GM23338 (cell line): Measurements from ENCODE around the gene DENR. TPM values are rescaled to one million over a fixed set of nuclear protein-coding genes. Genes with fewer than 3 reads are reported as not detected.
"Not testable (repeated sequence)": the region's sequence is repeated elsewhere in the genome, so short reads cannot be mapped to it uniquely, and the experiment has no call there.

Source experiments
- ATAC-seq: fragments of 200-7000 bp; cut with Tn5 transposase; 3 replicates; pipeline ENCODE4 v1.9.1; 2020
- DNase-seq: peaks from one replicate; pipeline ENCODE4 v3.0.0-alpha.2; 2015; ENCODE audit warnings: low spot score
- H2AFZ ChIP-seq: fragments of 200-600 bp; sonication (generic); 2 replicates; pipeline ENCODE4 v1.8.0; 2016; ENCODE audit warnings: antibody characterized with exemption, mild to moderate bottlenecking, moderate library complexity
- H3F3A ChIP-seq: fragments of 200-600 bp; sonication (generic); replicated peaks from 2 replicates; pipeline ENCODE4 v1.8.0; 2017; ENCODE audit warnings: antibody characterized with exemption, mixed run types, low read depth
- H3K27ac ChIP-seq: fragments of 200-600 bp; sonication (generic); 2 replicates; pipeline ENCODE4 v1.6.1; 2016; ENCODE audit warnings: low read depth
- H3K27me3 ChIP-seq: fragments of 200-600 bp; sonication (generic); 2 replicates; pipeline ENCODE4 v1.8.0; 2016; ENCODE audit warnings: mild to moderate bottlenecking, mixed run types, moderate library complexity; ENCODE audit not compliant: insufficient read depth
- H3K36me3 ChIP-seq: fragments of 200-600 bp; sonication (generic); 2 replicates; pipeline ENCODE4 v1.8.0; 2016; ENCODE audit warnings: mild to moderate bottlenecking; ENCODE audit not compliant: insufficient read depth
- H3K4me1 ChIP-seq: fragments of 200-600 bp; sonication (generic); 2 replicates; pipeline ENCODE4 v1.8.0; 2016; ENCODE audit warnings: mild to moderate bottlenecking, moderate library complexity; ENCODE audit not compliant: insufficient read depth
- H3K4me2 ChIP-seq: fragments of 200-600 bp; sonication (generic); 2 replicates; pipeline ENCODE4 v1.7.1; 2017; ENCODE audit warnings: mixed run types
- H3K4me3 ChIP-seq: fragments of 200-600 bp; sonication (generic); 2 replicates; pipeline ENCODE4 v1.6.1; 2016; ENCODE audit warnings: mixed run types
- H3K79me2 ChIP-seq: fragments of 200-600 bp; sonication (generic); replicated peaks from 2 replicates; pipeline ENCODE4 v1.8.0; 2017; ENCODE audit warnings: mild to moderate bottlenecking; ENCODE audit not compliant: insufficient read depth
- H3K9me2 ChIP-seq: fragments of 200-600 bp; sonication (generic); 2 replicates; pipeline ENCODE4 v1.8.0; 2017; ENCODE audit not compliant: insufficient read depth
- H4K20me1 ChIP-seq: fragments of 200-600 bp; sonication (generic); replicated peaks from 2 replicates; pipeline ENCODE4 v1.8.0; 2017; ENCODE audit warnings: mild to moderate bottlenecking; ENCODE audit not compliant: insufficient read depth
- H3K27ac Mint-ChIP-seq: 2 replicates; pipeline ENCODE4 v1.8.0; 2020; ENCODE audit warnings: inconsistent platforms, mild to moderate bottlenecking, moderate library complexity, mixed read lengths
- H3K27me3 Mint-ChIP-seq: 3 replicates; pipeline ENCODE4 v1.8.0; 2022; ENCODE audit warnings: low read depth, mild to moderate bottlenecking, moderate library complexity, mixed read lengths, inconsistent platforms; ENCODE audit not compliant: insufficient read depth, poor library complexity
- H3K36me3 Mint-ChIP-seq: 3 replicates; pipeline ENCODE4 v1.8.0; 2021; ENCODE audit warnings: low read depth, mild to moderate bottlenecking, inconsistent platforms, moderate library complexity, mixed read lengths
- H3K4me1 Mint-ChIP-seq: 3 replicates; pipeline ENCODE4 v1.8.0; 2020; ENCODE audit warnings: mild to moderate bottlenecking, inconsistent platforms, mixed read lengths
- H3K4me3 Mint-ChIP-seq: 3 replicates; pipeline ENCODE4 v1.8.0; 2021; ENCODE audit warnings: moderate library complexity, mild to moderate bottlenecking, inconsistent platforms, mixed read lengths
- H3K9me3 Mint-ChIP-seq: 3 replicates; pipeline ENCODE4 v1.8.0; 2020; ENCODE audit warnings: moderate library complexity, mild to moderate bottlenecking, inconsistent platforms, mixed read lengths
- polyA plus RNA-seq: library from polyadenylated mRNA; unstranded; fragments of >200 nt; fragmentation: Nextera tagmentation; extraction: Ambion mirVana; gene quantifications from 2 replicates; pipeline ENCODE4 v1.2.1, GENCODE V29; 2016
- total RNA-seq: library from RNA; depleted of rRNA; stranded (reverse); fragments of >200 nt; shearing (Covaris generic); gene quantifications from 2 replicates; pipeline ENCODE4 v1.2.3, GENCODE V29; 2014

The DENR gene
- total and polyA plus RNA-seq, 2 experiments from 2014 or later: 55.2 to 130 TPM

DNA sequence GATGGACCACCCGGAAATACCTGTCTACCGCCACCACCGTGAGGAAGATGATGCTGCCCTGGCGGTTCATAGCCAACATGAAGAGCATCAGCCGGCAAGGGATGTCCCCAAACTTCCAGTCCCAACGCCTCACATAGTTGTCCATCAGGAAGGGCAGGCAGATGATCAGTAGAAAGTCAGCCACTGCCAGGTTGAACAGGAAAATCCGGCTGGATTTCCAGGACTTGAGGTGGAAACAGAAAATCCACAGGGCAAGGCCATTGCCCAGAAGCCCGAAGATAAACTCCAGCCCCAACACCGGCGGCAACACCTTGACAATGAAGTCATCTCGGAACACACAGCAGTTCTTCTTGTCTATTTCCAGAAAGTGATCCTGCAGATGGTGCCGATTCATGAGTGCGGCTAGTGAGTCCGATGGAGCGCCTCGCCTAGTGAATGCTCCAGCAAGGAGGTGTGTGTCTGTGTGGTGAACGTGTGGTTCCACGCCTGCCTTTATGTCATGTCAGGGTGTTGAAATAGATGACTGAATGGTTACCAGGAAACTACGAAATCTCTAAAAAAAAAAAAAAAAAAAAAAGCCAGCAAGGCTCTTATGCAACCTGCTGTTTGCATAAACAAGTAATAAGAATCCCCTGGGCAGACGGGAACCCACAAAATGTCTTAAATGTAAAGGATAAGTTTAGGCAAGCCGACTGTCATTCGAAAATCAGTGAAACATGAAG lies 49.6 kb upstream of the DENR start, which contains the start of gene HCAR2:
TSS of gene HCAR2 (minus strand) at position 468 of the 722 bp plus-strand sequence. CDS start at position 394, 74 bp downstream.
- not testable (repeated sequence) for H3K27me3 Mint-ChIP-seq, H3K4me1 ChIP-seq, H3F3A ChIP-seq, H3K9me2 ChIP-seq, H3K4me1 Mint-ChIP-seq, H3K36me3 Mint-ChIP-seq, H3K79me2 ChIP-seq, H3K36me3 ChIP-seq, H3K27ac ChIP-seq, ATAC-seq, H2AFZ ChIP-seq, H3K9me3 Mint-ChIP-seq, H3K27ac Mint-ChIP-seq, H3K27me3 ChIP-seq, H4K20me1 ChIP-seq, H3K4me3 Mint-ChIP-seq, H3K4me2 ChIP-seq, H3K4me3 ChIP-seq, DNase-seq

DNA sequence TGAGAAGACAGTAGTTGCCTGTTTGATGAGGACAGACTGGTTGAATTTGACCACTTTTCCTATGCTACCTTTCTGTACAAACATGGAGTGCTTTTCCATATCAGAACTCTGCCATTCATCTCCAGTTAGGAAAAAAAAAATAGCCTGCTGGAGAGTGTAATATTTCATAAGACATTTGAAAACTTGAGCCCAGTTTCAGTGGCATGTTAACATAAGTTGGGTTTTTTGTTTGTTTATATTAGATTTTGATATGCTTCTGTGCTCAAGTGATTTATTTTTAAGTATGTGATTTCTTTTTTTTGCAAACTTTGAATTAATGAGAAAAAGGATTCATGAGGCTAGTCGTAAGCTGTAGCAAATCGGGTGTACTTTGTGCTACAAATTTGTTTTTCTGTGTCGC lies 48.8 kb upstream of the DENR start:
- not testable (repeated sequence) for H3K27me3 ChIP-seq, H3K79me2 ChIP-seq, H3K9me2 ChIP-seq, H3K9me3 Mint-ChIP-seq, H3K4me3 Mint-ChIP-seq, H3K4me1 ChIP-seq, H4K20me1 ChIP-seq, H3K27ac Mint-ChIP-seq, DNase-seq, H3K36me3 Mint-ChIP-seq, ATAC-seq, H3K4me3 ChIP-seq, H3K27me3 Mint-ChIP-seq, H3K4me1 Mint-ChIP-seq, H3K4me2 ChIP-seq, H3K27ac ChIP-seq, H2AFZ ChIP-seq, H3F3A ChIP-seq, H3K36me3 ChIP-seq

GRCh38 chr12:122709287-122709686 lies 43.3 kb upstream of the DENR start:
- not testable (repeated sequence) for H3K27me3 Mint-ChIP-seq, H3K36me3 Mint-ChIP-seq, ATAC-seq, H3K36me3 ChIP-seq, H3K4me1 Mint-ChIP-seq, H3K4me2 ChIP-seq, H3K4me3 ChIP-seq, H3K9me2 ChIP-seq, H3K27ac Mint-ChIP-seq, DNase-seq, H3K27ac ChIP-seq, H4K20me1 ChIP-seq, H3K4me1 ChIP-seq, H3K79me2 ChIP-seq, H3K4me3 Mint-ChIP-seq, H3K9me3 Mint-ChIP-seq, H2AFZ ChIP-seq, H3K27me3 ChIP-seq, H3F3A ChIP-seq

DNA sequence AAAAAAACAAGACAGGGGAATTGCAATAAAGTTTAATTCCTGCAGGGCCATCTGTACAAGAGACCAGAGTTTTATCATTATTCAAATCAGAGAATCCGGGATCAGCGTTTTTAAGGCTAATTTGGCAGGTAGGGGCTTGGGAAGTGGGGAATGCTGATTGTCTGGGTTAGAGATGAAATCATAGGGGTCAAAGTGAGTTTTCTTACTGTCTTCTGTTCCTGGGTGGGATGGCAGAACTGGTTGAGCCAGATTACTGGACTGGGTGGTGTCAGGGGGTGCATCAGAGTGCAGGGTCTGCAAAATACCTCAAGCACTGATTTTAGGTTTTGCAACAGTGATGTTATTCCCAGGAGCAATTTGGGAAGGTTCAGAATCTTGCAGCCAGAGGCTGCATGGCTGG lies 42.3 kb upstream of the DENR start:
- H3K4me2 ChIP-seq, H3K36me3 Mint-ChIP-seq, H3K4me1 Mint-ChIP-seq, DNase-seq, ATAC-seq, H3F3A ChIP-seq, H3K36me3 ChIP-seq, H2AFZ ChIP-seq, H3K4me3 ChIP-seq, H3K4me3 Mint-ChIP-seq, H3K9me3 Mint-ChIP-seq, H3K27ac ChIP-seq, H3K9me2 ChIP-seq, H3K27ac Mint-ChIP-seq, H4K20me1 ChIP-seq, H3K4me1 ChIP-seq, H3K27me3 Mint-ChIP-seq, H3K79me2 ChIP-seq, H3K27me3 ChIP-seq: not testable (repeated sequence)

DNA sequence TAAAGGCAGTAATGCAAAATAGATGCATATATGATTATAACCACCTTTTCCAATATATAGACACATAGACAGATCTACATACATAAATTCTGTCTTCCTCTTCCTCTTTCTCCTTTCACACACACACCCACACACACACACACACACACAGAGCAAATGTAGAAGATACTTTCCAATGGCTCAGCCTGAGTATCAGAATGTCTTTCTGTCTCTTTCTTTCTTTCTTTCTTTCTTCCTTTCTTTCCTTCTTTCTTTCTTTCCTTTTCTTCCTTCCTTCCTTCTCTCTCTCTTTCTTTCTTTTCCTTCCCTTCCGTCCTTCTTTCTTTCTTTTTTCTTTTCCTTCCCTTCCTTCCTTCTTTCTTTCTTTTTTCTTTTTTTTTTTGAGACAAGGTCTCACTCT lies 41.4 kb upstream of the DENR start:
- not testable (repeated sequence) for H3K27me3 Mint-ChIP-seq, H3K27me3 ChIP-seq, H3K4me1 Mint-ChIP-seq, H3K4me3 ChIP-seq, H3K4me2 ChIP-seq, H3K9me2 ChIP-seq, H3K27ac ChIP-seq, H3K9me3 Mint-ChIP-seq, H2AFZ ChIP-seq, H3K36me3 ChIP-seq, H3F3A ChIP-seq, H3K4me1 ChIP-seq, H4K20me1 ChIP-seq, H3K79me2 ChIP-seq, ATAC-seq, DNase-seq, H3K4me3 Mint-ChIP-seq, H3K27ac Mint-ChIP-seq, H3K36me3 Mint-ChIP-seq

DNA sequence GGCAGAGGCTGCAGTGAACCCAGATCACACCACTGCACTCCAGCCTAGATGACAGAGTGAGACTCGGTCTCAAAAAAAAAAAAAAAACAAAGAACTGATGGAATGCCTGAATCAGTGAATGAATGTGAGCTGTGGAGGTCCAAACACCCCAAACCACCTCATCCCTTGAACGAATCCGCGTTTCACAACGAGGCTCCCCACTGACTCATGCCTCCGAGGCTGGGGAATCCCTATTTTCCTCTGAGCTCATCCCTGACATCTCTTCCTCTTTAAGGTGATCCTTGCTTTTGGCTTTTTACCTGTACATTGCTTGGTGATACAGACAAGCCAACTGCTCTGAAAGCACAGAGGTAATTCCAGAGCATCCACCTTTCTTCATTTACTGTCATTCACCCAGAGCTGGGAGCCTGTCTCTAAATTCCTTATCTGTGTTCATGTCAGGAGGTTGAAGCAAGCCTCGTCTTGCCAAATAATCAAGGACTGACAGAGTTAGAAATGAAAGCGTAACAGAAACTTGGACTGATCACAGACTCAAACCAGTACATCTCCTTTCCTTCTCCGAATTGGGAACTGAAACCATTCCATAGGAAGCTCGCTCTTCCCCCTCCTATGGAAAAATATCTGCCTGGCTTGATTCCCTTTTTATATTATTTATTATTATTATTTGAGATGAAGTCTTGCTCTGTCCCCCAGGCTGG lies 39.0 kb upstream of the DENR start:
- not testable (repeated sequence) for ATAC-seq

More for the DNA sequence above, 39.0 kb upstream of the DENR start:
- not testable (repeated sequence) for H3K9me2 ChIP-seq, H2AFZ ChIP-seq, H3K27ac Mint-ChIP-seq, H3K36me3 Mint-ChIP-seq, H3K36me3 ChIP-seq, H4K20me1 ChIP-seq, H3K27me3 Mint-ChIP-seq, DNase-seq, H3K4me1 Mint-ChIP-seq, H3K9me3 Mint-ChIP-seq, H3K27ac ChIP-seq, H3K4me1 ChIP-seq, H3F3A ChIP-seq, H3K79me2 ChIP-seq, H3K4me2 ChIP-seq, H3K4me3 ChIP-seq, H3K27me3 ChIP-seq, H3K4me3 Mint-ChIP-seq
